ENCODE data around the gene KLHDC7A.

DNA sequence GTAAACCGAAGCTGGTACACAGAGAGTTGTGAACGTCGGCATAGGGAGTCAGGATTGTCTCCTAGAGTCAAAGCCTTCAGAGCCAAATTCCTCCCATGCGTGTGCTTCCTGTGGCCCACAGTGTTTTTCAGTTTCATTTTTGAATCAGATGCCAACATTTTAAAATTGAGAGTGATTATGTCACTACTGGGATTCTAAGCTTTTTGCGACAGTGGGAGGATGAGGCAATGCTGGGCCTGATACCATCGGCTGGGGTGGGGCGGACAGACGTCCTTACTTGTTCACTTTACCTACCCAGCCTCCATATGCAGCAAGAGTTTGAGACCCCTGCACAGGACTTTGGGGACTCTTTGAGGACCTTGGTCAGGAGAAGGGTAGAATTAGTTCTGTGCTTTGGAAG lies 1.3 kb upstream of the KLHDC7A start:
- TF ChIP-seq GATA2 (IDR thresholded peaks at IDR 0.05; ENCODE audit: low read depth, low read length) (no peak), GATA3 (IDR thresholded peaks at IDR 0.05; ENCODE audit: low read depth, low read length) (no peak)
